HG02759 (cell line): ENCODE data around the gene GPER1.
"Not testable (repeated sequence)": the region's sequence is repeated elsewhere in the genome, so short reads cannot be mapped to it uniquely, and the experiment has no call there.

ENCODE experiments used
- ATAC-seq: cut with Tn5 transposase; IDR thresholded peaks from one replicate; pipeline ENCODE4 v1.9.1; 2021; ENCODE audit warnings: mild to moderate bottlenecking, moderate library complexity; ENCODE audit not compliant: unreplicated experiment

The GPER1 gene

DNA sequence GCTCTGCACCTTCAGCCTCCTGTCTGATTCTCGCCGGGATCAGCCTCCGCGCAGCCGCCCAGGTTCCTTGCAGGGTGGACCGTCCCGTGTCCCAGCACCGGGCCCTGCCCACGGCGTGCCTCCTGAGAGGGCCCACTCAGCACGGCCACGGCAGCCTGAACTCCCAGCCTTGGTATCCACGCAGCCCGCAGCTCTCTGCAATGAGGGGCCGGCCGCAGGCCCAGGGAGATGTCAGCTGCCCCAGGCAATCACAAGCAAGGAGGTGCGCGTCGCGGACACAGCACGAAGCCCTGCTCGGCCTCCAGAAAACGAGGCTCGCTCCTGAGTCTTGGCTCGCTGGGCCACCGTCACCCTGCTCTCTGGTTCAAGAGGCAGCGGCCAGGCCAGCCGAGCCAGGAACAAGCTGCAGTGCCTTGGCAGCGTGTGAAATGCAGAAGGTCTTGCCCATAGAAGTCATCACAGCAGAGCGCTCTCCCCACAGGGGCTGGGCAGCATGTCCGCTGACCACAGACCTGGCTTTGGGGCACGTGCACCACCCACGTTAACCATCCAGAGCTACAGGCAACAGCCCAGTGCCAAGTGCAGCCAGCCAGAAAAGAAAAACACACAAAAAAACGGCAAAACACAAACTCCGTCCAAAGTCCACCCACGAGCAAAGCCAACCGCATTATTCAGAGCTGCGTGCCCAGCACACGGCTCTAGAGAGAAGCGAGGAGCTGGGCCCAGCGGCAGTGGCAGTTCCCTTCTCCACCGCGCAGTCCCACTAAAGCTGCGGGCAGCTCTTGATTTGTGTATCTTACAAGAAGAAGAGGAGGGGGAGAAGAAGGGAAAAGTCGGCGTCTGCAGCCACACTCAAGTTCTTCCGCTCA lies 13.9 kb downstream of the GPER1 start:
- ATAC-seq, result no peak

DNA sequence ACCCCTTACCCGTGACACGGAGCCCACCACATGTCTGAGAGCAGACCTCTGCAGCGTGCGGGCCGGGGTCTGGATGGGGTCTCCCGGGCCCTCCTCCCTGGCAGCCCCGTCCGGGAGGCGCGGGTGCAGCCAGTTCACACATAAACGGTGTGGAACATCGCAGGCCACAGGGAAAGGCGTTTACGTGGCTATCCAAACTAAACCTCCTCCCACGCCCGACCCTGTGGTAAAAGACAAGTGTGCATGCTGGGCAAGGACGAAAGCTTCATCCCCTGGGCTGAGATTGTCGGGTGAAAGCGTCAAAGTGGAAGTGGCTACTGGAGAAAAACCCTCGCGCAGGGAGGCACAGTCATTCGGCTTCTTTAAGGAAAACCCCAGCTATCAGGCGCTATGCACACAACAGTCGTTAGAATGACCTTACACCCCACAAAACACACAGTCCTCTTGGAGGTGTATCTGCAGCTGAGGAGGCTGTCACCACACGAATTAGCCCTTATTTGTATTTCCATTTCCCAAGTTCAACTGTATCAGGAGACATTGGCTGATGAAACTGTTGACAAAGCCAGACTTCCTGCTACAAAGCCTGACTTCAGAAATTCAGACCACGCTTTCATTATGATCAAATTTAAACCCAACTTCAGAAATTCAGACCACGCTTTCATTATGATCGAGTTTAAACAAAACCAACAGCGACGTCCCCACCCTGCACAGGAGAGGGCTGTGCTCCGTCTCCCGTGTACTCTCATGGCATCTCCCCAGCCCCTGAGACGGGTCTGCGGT lies 15.3 kb downstream of the GPER1 start:
- ATAC-seq, result peak; percentile 56

DNA sequence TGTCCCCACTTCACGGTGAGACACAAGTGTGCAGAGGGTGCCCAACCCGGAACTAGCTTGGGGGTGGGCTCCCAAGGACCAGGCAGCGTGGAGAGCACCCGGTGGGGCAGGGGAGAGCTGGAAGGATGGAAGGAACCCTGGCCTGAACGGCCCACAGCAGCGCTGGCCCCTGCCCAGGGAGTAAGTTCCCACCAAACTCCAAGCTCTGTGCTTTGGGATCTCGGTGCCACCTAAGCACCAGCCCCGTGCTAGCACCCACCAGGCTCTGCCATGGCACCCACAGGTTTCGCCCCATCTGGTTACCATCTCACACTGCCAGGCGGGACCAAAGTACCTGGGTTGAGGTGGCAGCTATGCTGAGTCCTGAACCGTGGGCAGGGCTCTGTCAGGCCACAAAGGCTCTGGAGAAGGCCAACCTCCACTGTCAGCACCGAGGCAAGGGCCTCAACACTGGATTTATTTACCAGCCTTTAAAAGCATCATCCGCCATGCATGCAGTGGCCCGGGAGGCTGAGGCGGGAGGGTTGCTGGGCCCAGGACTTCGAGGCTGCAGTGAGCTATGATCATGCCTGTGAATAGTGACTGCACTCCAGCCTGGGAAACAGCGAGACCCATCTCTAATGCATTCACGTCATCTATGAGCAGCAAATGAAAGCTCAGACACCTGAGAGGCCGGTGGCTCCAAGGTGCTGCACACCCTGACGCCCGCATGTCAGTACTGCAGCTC lies 16.0 kb downstream of the GPER1 start:
- ATAC-seq, result no peak

DNA sequence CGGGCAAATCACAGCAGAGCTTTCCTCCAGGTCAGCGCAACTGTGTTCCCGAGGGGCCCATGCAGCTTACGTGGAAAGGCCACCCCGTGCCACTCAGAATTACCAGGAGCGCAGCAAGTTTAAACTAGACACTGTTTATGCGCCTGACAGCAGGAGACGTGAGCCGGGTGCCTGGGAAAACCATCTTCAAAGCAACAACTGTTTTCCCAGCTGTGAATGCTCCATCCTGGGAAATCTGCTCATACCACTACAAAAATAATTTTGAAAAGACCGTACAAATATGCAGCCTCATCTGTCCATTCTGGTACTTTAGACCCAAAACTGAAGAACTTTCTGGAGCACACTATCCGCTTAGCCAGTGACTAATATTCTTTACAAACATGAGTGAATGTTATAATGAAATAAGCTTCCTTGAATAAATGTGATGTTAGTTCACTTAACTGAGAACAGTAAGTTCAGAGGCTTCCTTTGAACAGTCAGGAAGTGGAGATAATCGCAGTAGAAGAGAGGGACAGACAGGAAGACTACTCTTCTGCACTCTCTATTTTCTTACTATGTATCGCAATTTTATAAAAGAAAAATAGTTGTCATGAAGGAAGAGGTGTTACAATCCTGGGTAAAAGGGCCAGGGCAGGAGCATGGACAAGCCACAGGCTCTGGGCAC lies 16.7 kb downstream of the GPER1 start:
- ATAC-seq, result no peak

DNA sequence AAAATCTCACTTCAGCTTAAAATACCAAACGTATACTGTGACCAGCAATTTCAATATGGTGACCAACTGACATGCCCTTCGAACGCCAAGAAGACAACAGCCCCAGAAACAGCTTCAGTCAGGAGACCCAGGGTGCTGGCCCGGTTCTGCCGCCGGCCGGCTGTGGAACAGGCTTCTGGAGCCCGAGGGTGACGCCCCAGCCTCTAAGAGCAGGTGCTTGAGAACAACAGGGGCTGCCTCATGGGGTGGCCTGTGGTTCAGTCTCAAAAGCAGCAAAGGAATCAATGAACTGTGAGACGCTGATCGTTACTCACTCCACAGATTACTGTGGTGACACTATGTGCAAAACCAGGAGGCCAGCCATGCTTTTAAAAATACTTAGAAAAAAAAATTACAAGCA lies 17.3 kb downstream of the GPER1 start:
- peak; percentile 51 for ATAC-seq

DNA sequence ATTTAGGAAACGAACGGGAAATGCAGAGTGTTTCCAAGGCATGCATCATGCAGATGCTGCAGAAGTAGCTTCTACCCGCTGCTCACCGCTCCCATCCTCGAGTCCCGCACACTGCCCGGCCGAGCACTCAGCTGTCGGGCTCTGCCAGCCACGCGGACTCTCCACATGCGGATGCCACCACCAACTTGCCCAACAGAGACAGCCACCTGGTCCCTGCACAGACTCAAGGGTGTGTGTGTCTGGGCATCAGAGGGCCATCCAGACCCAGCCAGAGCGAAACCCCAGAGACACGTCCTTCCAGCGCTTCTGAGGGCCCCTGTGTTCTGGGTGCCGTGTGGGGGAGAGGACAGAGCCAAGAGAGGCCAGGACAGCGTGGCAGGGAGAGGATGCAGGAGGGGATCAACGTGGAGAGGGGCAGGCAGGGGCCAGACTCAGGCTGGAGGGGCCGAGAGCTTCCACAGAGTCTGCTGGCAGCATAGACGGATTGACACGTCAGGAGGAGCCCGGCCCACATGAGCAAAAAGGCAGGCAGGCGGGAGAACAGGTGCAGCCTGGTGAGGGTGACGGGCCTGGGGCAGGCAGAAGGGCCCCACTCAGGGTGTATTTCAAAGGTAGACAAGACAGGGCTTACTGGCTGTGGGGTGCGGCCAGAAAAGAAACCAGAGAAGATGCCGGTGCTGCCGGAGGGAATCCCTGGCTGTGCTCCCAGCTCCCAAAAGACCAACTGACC lies 18.3 kb downstream of the GPER1 start:
- no peak for ATAC-seq

DNA sequence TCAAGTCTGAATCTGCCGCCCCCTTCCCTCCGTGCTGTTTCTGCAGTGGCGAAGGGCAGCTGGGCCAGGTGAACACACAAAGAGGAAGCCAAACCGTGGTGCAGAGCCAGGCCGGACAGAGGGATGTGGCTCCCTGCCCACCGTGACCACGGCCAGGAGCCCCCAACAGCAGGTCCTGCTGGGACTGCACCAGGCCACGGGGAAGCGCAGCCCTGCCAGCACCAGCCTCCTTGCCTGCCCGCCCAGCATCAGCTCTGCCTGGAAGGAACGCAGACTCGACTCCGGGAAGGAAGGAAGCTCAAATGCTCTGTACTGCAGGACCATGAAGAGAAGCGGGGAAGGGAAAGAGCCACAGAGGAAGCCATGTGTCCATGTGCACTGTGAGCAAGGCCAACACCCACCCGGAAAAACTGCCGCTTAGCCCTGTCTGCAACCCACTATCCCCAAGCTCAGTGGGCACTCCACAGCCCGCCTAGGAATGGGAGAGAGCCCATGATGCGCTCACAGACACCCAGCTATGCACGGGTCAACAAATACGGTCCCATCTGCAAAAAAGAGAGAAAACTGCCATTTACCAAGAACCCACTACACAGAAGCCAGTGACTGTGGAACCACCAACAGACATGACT lies 19.0 kb downstream of the GPER1 start:
- no peak for ATAC-seq

DNA sequence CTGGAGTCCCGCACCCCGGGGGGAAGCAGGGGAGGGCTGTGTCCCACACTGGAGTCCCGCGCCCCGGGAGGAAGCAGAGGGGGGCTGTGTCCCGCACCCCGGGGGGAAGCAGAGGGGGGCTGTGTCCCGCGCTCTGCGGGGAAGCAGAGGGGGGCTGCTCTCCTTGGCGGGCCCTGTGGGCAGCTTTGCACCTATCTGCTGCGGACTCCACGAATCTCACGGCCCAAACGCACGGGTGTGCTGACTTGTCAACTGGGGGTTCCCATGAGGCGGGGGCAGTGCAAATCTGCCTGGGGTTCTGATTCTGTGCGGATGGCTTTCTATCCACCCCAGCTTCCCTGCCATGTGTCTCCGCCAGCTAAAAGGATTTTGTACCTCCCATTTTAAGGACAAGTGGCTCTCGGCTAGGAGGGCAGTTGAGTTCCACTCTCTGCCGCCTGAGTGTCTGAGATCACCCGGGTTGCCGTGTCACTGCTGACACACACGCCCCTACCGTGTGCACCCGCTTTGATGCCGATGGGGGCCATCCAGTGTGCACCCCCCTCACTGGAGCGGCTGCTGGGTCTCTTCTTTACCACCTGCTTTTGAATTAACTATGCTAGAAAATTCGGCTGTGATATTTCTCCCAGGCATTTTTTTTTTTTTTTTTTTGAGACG lies 20.5 kb downstream of the GPER1 start:
- no peak for ATAC-seq

DNA sequence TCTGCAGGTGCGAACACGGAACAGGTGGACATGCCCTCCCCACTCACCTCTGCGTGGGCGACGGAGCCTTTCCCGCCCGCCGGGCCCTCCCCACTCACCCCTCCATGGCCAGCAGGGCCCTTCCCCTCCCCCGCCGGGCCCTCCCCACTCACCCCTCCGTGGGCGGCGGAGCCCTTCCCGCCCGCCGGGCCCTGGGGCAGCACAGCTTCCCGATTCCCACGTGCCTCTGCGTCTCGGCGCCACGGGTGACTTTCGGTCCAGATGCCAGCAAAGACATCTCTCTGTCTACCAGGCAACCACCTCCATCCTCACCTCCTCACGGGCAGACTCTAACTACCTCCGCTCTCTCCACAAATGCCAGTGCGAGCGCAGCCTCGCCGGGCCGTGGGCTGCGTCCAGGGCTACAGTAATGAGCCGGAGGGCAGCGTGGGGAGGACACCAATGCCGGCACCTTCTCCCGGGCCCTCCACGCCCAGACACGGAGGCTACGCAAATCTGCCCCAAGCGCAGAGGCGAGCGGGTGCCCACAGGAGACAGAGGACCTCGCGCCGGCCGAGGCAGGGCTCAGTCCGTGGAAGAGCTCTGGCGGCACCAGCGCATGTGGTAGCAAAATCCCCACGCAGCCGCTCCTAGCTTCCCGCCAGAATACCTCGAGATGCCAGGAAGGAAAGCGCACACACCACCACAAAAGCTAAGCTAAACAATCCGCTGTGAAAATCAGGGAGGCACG lies 21.8 kb downstream of the GPER1 start:
- no peak for ATAC-seq

DNA sequence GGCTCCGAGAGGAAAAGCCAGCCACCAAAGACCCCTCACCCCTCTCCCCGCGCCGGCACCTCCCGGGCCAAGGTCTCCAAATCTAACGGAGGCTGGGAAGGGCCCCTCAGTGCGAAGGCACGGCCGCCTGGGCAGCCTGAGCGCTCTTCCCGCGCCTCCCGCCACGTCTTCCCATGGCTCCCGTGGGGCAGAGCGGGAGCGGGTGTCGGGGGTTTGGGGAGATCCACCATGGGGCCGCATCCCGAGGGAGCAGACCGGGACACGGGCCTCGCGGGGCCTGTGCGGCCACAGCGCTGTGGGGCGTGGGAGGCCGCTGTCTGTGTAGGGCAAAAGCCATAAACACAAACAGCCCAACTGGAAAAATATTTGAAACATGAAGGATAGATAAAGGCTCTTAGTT lies 22.4 kb downstream of the GPER1 start:
- ATAC-seq, result no peak

DNA sequence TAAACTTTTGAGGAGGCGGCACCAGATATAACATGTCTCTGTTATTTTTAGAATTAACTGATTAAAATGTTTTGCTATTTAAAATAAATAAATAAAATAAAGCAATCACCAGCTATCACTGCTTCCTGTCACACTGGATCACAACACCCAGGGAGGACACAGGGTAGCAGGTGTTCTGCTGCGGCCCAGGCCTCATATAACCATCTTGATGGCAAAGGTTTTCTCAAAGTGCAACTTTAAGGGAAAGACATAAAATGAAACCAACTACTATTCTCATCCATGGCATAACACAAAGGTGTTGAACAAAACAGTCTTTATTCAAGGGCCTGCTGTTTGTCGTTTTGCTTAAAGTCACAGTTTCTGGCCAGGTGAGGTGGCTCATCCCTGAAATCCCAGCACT lies 23.2 kb downstream of the GPER1 start:
- ATAC-seq, result no peak

DNA sequence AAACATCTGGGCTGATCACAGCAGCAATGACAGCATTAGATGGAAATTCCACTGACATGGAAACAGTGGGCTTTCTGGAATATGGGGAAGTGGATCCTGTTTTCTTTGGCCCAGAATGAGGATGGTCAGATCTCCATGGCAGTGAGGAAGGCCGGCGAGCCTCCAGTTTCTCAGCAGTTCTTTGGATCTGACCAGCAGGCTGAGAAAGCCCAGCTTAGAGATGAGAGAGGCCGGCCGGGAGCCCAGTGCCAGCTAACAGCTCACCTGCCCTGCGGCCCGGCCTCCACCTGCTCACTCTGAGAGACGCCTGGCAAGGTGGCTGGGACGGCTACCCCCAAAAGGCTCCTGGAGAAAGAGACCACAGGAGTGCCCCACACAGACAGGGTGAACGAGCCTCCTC lies 24.2 kb downstream of the GPER1 start:
- no peak for ATAC-seq

DNA sequence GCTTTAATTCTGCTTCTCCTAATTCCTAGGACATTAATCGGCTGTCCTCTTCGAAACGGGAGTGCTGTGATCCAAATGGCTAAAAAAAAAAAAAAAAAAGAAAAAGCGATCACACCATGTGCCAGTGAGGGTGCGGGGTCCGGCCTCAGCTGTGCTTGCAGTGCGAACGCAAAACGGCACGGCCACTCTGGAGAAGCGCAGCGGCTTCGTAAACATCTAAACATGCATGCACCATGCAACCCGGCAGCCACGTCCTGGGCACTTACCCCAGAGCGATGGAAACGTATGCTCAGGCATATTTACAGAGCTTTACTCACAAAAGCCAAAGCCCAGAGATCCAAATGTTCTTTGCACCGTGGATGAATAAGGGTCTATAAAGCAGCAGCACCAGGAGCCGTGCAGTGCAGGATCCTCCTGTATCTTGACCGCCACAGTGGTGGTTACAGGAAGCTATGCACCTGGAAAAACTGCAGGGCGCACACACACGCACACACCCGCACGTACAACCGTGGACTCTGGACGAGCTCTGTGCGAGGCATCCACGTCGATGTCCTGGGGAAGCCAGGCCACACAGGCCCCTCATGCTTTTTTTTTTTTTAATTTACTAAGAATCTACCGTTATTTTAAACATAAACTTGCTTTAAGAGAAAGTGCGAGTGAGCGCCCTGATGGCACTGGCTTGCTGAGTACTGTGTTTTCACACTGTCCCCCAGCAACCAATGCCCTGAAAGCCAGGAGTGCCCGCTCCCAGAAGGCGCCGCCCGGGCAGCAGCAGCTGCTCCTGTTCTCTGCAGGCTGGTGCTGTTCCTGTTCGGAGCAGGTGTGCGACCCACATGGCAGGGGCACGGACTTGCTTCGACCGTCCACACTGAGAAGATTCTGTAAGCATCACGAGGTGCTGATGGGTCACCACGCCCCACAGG lies 25.0 kb downstream of the GPER1 start:
- no peak for ATAC-seq

DNA sequence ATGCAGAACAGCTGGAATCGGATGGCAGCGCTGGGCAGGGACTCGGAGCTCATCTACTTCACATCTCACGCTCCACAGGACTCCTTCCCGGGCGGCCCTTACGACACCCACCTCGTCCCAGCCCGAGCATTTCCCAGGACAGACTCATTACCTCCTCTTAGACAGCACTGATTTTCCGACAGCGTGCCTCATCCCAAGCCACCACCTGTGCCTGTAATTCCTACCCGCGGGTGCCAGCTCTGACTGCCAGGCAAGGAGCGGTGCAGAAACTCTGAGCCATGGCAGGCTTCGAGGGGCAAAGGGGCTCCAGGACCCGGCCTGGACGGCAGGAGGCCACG lies 25.6 kb downstream of the GPER1 start:
- no peak for ATAC-seq

DNA sequence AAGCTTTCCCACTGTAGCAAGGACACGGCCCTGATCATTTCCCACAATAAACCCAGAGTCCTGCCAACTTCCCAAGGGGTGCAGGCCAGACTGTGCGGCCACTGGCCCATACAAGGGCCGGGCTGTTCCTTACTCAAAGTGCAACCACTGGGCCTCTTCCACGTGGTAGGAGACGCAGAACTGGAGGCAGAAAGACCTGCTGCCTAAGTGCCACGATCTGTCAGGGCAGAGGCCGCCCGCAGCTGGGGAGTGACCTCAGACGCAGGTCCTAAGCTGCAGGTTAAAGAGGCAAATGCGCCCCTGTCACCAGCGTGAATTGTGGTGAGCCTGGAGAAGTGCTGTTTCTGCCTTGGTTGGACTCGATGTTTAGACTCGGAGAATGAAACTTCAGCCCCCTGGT lies 26.2 kb downstream of the GPER1 start:
- ATAC-seq, result no peak

DNA sequence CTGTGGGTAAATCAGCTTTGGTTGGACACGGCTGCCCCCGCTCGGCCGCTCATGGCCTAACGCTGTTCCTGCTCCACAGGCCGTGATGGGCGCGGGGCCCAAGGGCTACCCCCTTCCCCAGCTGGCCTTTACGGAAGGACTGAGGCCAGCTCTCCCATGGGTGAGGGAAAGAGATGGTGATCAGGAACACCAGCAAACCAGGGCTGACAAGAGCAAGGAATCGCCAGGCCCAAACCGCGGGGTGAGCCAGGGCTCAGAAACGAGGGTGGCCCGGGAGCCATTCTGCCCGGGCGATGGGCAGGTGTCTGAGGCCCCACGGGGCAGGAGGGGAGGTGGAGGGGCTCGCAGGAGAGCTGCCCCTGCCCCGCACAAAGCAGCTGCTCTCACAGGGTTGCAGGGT lies 26.6 kb downstream of the GPER1 start:
- no peak for ATAC-seq

DNA sequence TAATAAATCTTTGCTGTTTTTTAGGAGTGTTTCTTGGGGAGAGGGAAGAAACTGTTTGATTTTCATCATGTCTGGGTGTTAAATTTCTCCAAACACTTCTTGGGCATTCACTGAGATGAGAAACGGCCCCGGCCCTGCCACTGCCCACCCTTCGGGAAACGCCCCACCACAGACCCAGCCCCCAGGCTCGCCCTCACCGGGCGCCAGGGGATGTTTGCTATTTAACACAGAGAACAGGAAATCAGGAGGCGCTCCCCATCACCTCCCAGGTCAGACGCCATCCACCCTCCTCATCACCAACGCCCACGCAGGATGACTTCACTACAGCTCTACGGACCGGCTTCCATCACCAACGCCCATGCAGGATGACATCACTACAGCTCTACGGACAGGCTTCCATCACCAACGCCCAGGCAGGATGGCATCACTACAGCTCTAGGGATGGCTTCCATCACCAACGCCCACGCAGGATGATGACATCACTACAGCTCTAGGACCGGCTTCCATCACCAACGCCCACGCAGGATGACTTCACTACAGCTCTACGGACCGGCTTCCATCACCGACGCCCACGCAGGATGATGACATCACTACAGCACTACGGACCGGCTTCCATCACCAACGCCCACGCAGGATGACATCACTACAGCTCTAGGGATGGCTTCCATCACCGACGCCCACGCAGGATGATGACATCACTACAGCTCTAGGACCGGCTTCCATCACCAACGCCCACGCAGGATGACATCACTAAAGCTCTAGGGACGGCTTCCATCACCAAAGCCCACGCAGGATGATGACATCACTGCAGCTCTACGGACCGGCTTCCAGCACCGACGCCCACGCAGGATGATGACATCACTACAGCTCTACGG lies 27.5 kb downstream of the GPER1 start:
- ATAC-seq, result not testable (repeated sequence)
